ENCODE measurements around the gene NPLOC4. TPM values are rescaled to one million over a fixed set of nuclear protein-coding genes. Genes with fewer than 3 reads are reported as not detected.

Gene NPLOC4
- polyA plus RNA-seq, 1 of the 3 experiments (the other 2 are of a cell fraction) = 88.6 TPM

DNA sequence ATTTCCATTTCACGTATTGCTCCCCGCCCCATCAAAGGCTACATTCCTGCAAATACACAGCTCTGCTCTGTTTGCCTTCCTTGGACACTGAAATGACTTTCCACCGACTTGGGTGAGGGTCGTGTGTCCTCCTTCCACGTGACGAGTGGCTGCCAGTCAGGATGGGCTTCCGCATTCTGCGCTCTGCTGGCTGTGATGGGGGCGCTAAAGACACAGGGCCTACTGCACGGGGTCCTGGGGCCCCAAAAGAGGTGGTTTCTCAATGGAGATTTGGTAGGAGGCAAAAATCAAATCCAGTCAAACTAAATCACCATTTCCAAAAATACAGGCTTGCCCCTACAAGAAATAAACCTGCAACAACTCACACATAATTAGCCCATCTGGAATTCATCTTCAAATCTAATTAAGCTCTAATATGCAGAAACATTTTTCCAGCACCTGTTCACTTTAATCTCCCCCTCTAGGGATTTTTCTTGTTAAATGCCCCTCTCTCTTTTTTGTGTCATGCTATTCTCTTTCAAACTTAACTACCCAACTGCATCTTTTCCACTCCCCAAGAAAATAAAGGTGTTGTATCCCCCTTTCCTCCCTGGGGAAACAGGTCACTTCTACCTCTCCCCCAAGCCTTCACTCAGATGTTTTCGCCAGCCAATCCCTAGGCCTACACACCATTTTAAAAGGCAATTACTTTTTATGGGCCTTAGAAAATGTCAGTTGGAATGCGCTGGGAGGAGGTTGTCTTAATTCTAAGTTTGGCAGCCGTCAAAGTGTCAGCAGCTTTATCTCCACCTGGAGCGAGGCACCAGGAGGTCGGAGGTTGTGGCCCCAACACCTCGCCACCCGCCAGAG is 62.9 kb downstream of the NPLOC4 start (continued):
- no peak for TF ChIP-seq EZH2phosphoT487 (IDR thresholded peaks at IDR 0.05; ENCODE audit: borderline replicate concordance, low read depth)
- TF ChIP-seq, protein P1, sequence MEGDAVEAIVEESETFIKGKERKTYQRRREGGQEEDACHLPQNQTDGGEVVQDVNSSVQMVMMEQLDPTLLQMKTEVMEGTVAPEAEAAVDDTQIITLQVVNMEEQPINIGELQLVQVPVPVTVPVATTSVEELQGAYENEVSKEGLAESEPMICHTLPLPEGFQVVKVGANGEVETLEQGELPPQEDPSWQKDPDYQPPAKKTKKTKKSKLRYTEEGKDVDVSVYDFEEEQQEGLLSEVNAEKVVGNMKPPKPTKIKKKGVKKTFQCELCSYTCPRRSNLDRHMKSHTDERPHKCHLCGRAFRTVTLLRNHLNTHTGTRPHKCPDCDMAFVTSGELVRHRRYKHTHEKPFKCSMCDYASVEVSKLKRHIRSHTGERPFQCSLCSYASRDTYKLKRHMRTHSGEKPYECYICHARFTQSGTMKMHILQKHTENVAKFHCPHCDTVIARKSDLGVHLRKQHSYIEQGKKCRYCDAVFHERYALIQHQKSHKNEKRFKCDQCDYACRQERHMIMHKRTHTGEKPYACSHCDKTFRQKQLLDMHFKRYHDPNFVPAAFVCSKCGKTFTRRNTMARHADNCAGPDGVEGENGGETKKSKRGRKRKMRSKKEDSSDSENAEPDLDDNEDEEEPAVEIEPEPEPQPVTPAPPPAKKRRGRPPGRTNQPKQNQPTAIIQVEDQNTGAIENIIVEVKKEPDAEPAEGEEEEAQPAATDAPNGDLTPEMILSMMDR (IDR thresholded peaks at IDR 0.05) = 0 out of 2 replicates have a peak, but pooled peaks have one; percentile 6
- TF ChIP-seq RXRA (IDR thresholded peaks at IDR 0.05; ENCODE audit: borderline replicate concordance, low read depth) = no peak
- TF ChIP-seq SIN3A (IDR thresholded peaks at IDR 0.05; ENCODE audit: borderline replicate concordance, low read depth, low read length) = no peak
- TF ChIP-seq, protein P2, sequence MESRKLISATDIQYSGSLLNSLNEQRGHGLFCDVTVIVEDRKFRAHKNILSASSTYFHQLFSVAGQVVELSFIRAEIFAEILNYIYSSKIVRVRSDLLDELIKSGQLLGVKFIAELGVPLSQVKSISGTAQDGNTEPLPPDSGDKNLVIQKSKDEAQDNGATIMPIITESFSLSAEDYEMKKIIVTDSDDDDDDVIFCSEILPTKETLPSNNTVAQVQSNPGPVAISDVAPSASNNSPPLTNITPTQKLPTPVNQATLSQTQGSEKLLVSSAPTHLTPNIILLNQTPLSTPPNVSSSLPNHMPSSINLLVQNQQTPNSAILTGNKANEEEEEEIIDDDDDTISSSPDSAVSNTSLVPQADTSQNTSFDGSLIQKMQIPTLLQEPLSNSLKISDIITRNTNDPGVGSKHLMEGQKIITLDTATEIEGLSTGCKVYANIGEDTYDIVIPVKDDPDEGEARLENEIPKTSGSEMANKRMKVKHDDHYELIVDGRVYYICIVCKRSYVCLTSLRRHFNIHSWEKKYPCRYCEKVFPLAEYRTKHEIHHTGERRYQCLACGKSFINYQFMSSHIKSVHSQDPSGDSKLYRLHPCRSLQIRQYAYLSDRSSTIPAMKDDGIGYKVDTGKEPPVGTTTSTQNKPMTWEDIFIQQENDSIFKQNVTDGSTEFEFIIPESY (IDR thresholded peaks at IDR 0.05; ENCODE audit: borderline replicate concordance, low read depth) = no peak
- no peak for TF ChIP-seq GABPA (IDR thresholded peaks at IDR 0.05; ENCODE audit: low read depth)
- no peak for TF ChIP-seq GATA2 (CRISPR knock-in tag; IDR thresholded peaks at IDR 0.05)
- TF ChIP-seq ELF1 (IDR thresholded peaks at IDR 0.05) = no peak
- TF ChIP-seq FOXJ3 (CRISPR knock-in tag; IDR thresholded peaks at IDR 0.05) = no peak
- TF ChIP-seq, protein P3, sequence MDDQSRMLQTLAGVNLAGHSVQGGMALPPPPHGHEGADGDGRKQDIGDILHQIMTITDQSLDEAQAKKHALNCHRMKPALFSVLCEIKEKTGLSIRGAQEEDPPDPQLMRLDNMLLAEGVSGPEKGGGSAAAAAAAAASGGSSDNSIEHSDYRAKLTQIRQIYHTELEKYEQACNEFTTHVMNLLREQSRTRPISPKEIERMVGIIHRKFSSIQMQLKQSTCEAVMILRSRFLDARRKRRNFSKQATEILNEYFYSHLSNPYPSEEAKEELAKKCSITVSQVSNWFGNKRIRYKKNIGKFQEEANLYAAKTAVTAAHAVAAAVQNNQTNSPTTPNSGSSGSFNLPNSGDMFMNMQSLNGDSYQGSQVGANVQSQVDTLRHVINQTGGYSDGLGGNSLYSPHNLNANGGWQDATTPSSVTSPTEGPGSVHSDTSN (IDR thresholded peaks at IDR 0.05) = no peak
- peak; percentile 28; the same call in 1 of the 2 replicates for TF ChIP-seq TCF12 (IDR thresholded peaks at IDR 0.05)

DNA sequence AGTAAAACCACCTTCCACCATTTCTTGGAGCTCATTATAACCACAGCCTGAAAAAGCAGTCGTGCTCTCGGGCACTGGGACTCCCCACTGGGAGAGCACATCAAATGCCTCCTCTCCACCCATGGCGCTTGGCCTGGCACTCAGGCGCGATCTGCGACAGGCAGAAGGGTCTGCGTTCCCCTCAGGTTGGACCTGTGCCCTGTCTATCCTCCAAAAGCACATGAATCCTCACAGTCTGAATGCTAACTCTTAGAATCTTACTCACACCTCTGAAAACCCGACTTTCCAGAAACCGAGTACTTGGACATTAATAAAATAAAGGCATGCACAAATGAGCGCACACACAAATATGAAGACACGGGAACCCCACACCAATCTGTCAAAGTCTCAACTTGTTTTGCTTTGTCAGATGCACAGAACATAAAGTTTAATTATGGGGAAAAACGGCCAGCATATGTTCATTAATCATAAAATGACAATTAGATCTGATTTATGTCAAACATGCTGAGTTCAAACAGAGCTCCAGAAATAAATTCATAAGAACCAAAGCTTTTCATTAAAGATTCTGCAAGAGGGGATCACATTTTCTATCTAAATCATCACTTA is 64.2 kb downstream of the NPLOC4 start:
- TF ChIP-seq RFX5 (IDR thresholded peaks at IDR 0.05; ENCODE audit: low read length) = no peak
- no peak for TF ChIP-seq RCOR1 (IDR thresholded peaks at IDR 0.05; ENCODE audit: low read length)
- TF ChIP-seq, protein P3 (IDR thresholded peaks at IDR 0.05) = peak; percentile 10; the same call in 1 of the 2 replicates
- 0 out of 4 replicates have a peak, but pooled peaks of 1 of the 2 experiments have one; percentile 22 for TF ChIP-seq EP300 (IDR thresholded peaks at IDR 0.05; ENCODE audit: borderline replicate concordance in 1 of 2, low read depth in 1 of 2, low read length in 1 of 2)
- TF ChIP-seq, protein P4, sequence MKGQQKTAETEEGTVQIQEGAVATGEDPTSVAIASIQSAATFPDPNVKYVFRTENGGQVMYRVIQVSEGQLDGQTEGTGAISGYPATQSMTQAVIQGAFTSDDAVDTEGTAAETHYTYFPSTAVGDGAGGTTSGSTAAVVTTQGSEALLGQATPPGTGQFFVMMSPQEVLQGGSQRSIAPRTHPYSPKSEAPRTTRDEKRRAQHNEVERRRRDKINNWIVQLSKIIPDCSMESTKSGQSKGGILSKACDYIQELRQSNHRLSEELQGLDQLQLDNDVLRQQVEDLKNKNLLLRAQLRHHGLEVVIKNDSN (IDR thresholded peaks at IDR 0.05; ENCODE audit: borderline replicate concordance, low read depth) = no peak
- no peak for TF ChIP-seq RAD21 (IDR thresholded peaks at IDR 0.05; ENCODE audit: low read length)
- peaks cover 5% of the 10 kb centered on the region for H4K20me1 ChIP-seq (ENCODE audit: insufficient read depth)
- ChIA-PET CTCF (interaction anchor here (1.0 to 4.0 kb wide), 4 partner anchors 9 to 29 kb away, joined by 3 to 23 read pairs (median 3); no protein-coding TSS in a partner anchor), POLR2A (no interaction called here)
- H3K27me3 ChIP-seq (ENCODE audit: insufficient read depth) = no peaks in the 10 kb centered on the region
- H3F3A ChIP-seq (replicated peaks; ENCODE audit: insufficient read depth) = peaks cover 36% of the 10 kb centered on the region
- no peak for DNase-seq
- H3K4me2 ChIP-seq = no peak overlapping the region
- no peak overlapping the region for H3K9ac ChIP-seq
- peaks cover 35 to 42% of the 10 kb centered on the region in 2 experiments for H3K4me1 ChIP-seq (ENCODE audit: control insufficient read depth in 1 of 2, insufficient read depth in 2 of 2, low read depth in 1 of 2, low read length in 1 of 2)
- no peaks in the 10 kb centered on the region for H3K9me2 ChIP-seq
- no peak overlapping the region for H3K27ac ChIP-seq (ENCODE audit: low read depth in 2 of 2, low read length in 1 of 2)
- no peaks in the 10 kb centered on the region for H3K9me3 ChIP-seq
- H3K4me3 ChIP-seq (ENCODE audit: low read depth in 2 of 2, low read length in 1 of 2) = no peak overlapping the region
- WGBS (ENCODE audit: low lambda C conversion rate) = 86% methylated on average over 12 of the region's 12 CpGs
- H3K79me2 ChIP-seq (ENCODE audit: insufficient read depth) = peaks cover 53% of the 10 kb centered on the region
- no peak overlapping the region for H2AFZ ChIP-seq (ENCODE audit: low read depth)
- peaks cover 60 to 70% of the 10 kb centered on the region in 2 experiments for H3K36me3 ChIP-seq (replicated peaks in 1 of 2; ENCODE audit: control insufficient read depth in 1 of 2, insufficient read depth in 2 of 2, low read length in 1 of 2)

All from SK-N-SH (cell line).